IMR-90 (cell line): Measurements from ENCODE around the gene RNF130. TPM values are rescaled to one million over a fixed set of nuclear protein-coding genes. Genes with fewer than 3 reads are reported as not detected.

Experiments
- ATAC-seq: fragments of 200-7000 bp; cut with Tn5 transposase; 2 replicates; pipeline ENCODE4 v1.9.1; 2020; ENCODE audit warnings: low read depth, mild to moderate bottlenecking, moderate library complexity
- BruUV-seq: library from RNA; stranded (reverse); fragments of 400-500 nt; replicated peaks from 2 replicates; lab custom pipeline; 2021; lab: Mats Ljungman, UMichigan
- CTCF ChIA-PET: fragments of 300-600 bp; formaldehyde crosslinking; extraction: SDS; loops from one replicate; lab custom pipeline; 2021; ENCODE audit warnings: antibody characterized with exemption; lab: Yijun Ruan, JAX
- POLR2A ChIA-PET: fragments of 300-600 bp; sonication (Branson Sonifier 250); formaldehyde crosslinking; loops from one replicate; lab custom pipeline; 2022; ENCODE audit warnings: antibody characterized with exemption; ENCODE audit not compliant: unreplicated experiment; lab: Charles Lee
- DNase-seq: peaks from one replicate; pipeline ENCODE4 v3.0.0; 2013
- H2AFZ ChIP-seq: replicated peaks from 2 replicates; pipeline ENCODE3; 2013; ENCODE audit warnings: low read length, mild to moderate bottlenecking; ENCODE audit not compliant: poor library complexity
- H2AK5ac ChIP-seq: 2 replicates; pipeline ENCODE4 v1.6.1; 2013; ENCODE audit warnings: low read depth, low read length, inconsistent platforms
- H2AK9ac ChIP-seq: replicated peaks from 2 replicates; pipeline ENCODE3; 2013; ENCODE audit warnings: mild to moderate bottlenecking, low read depth, low read length, moderate library complexity; ENCODE audit not compliant: poor library complexity
- H2BK120ac ChIP-seq: 2 replicates; pipeline ENCODE4 v1.6.1; 2013; ENCODE audit warnings: low read depth, low read length, inconsistent platforms
- H2BK15ac ChIP-seq: 3 replicates; pipeline ENCODE4 v1.6.1; 2013; ENCODE audit warnings: low read depth, low read length, inconsistent platforms
- H2BK20ac ChIP-seq: 2 replicates; pipeline ENCODE4 v1.6.1; 2013; ENCODE audit warnings: low read depth, mild to moderate bottlenecking, inconsistent platforms, low read length, moderate library complexity
- H2BK5ac ChIP-seq: 2 replicates; pipeline ENCODE4 v1.6.1; 2013; ENCODE audit warnings: mild to moderate bottlenecking, low read depth, low read length, inconsistent platforms; ENCODE audit not compliant: poor library complexity, severe bottlenecking
- H3K14ac ChIP-seq: replicated peaks from 2 replicates; pipeline ENCODE4 v1.6.1; 2013; ENCODE audit warnings: low read depth, low read length, inconsistent platforms
- H3K18ac ChIP-seq: 2 replicates; pipeline ENCODE4 v1.6.1; 2013; ENCODE audit warnings: low read depth, low read length, control low read depth
- H3K23ac ChIP-seq: 2 replicates; pipeline ENCODE4 v1.6.1; 2013; ENCODE audit warnings: low read depth, low read length, inconsistent platforms
- H3K27ac ChIP-seq: 2 replicates; pipeline ENCODE4 v1.5.1; 2013; ENCODE audit warnings: mild to moderate bottlenecking, control low read depth, low read length; ENCODE audit not compliant: insufficient read depth
- H3K27me3 ChIP-seq: 2 replicates; pipeline ENCODE4 v1.6.1; 2013; ENCODE audit warnings: low read length; ENCODE audit not compliant: control insufficient read depth, insufficient read depth
- H3K36me3 ChIP-seq: 2 replicates; pipeline ENCODE4 v1.6.1; 2013; ENCODE audit warnings: low read length, mixed read lengths; ENCODE audit not compliant: control insufficient read depth, insufficient read depth
- H3K4ac ChIP-seq: 2 replicates; pipeline ENCODE4 v1.6.1; 2013; ENCODE audit warnings: low read depth, low read length, inconsistent platforms
- H3K4me1 ChIP-seq: 2 replicates; pipeline ENCODE4 v1.6.1; 2013; ENCODE audit warnings: low read length, mixed read lengths; ENCODE audit not compliant: control insufficient read depth, insufficient read depth
- H3K4me2 ChIP-seq: 2 replicates; pipeline ENCODE4 v1.6.1; 2013; ENCODE audit warnings: low read depth, mild to moderate bottlenecking, control low read depth, low read length, moderate library complexity
- H3K4me3 ChIP-seq: 2 replicates; pipeline ENCODE4 v1.5.1; 2013; ENCODE audit warnings: low read depth, mild to moderate bottlenecking, control low read depth, low read length, moderate library complexity; ENCODE audit not compliant: insufficient read depth
- H3K56ac ChIP-seq: 2 replicates; pipeline ENCODE4 v1.6.1; 2013; ENCODE audit warnings: low read length, inconsistent platforms; ENCODE audit not compliant: insufficient read depth; ENCODE audit errors: extremely low read depth
- H3K79me1 ChIP-seq, 2 experiments: 2 replicates each; pipeline ENCODE4 v1.6.1; 2013; ENCODE audit warnings: low read length in 2 of 2, inconsistent platforms in 1 of 2, low read depth in 1 of 2
- H3K9ac ChIP-seq: 2 replicates; pipeline ENCODE4 v1.6.1; 2013; ENCODE audit warnings: low read depth, low read length, control low read depth
- H3K9me1 ChIP-seq: 2 replicates; pipeline ENCODE4 v1.6.1; 2013; ENCODE audit warnings: low read length, inconsistent platforms; ENCODE audit not compliant: insufficient read depth
- H3K9me3 ChIP-seq: 2 replicates; pipeline ENCODE4 v1.6.1; 2013; ENCODE audit warnings: low read length; ENCODE audit not compliant: control insufficient read depth, insufficient read depth
- H4K20me1 ChIP-seq: 2 replicates; pipeline ENCODE4 v1.6.1; 2013; ENCODE audit warnings: low read length, inconsistent platforms; ENCODE audit not compliant: insufficient read depth
- H4K5ac ChIP-seq: 2 replicates; pipeline ENCODE4 v1.6.1; 2013; ENCODE audit warnings: mild to moderate bottlenecking, low read depth, low read length, control low read depth
- H4K8ac ChIP-seq, 2 experiments: 2 replicates each; pipeline ENCODE4 v1.6.1; 2013; ENCODE audit warnings: low read depth in 2 of 2, low read length in 2 of 2, control low read depth in 1 of 2, inconsistent platforms in 1 of 2
- H4K91ac ChIP-seq: 2 replicates; pipeline ENCODE4 v1.6.1; 2013; ENCODE audit warnings: low read depth, low read length, inconsistent platforms; ENCODE audit not compliant: insufficient read depth
- BHLHE40 ChIP-seq: fragments of 150-350 bp; IDR thresholded peaks from 2 replicates; pipeline ENCODE4 v1.6.1; 2016; ENCODE audit warnings: mild to moderate bottlenecking, low read depth, low read length
- CEBPB ChIP-seq: IDR thresholded peaks from 2 replicates; pipeline ENCODE4 v1.6.1; 2012; ENCODE audit warnings: low read depth, low read length, improper control_type of control experiment
- CHD1 ChIP-seq: IDR thresholded peaks from 2 replicates; pipeline ENCODE4 v1.6.1; 2012; ENCODE audit warnings: low read depth, low read length, improper control_type of control experiment
- CTCF ChIP-seq: conservative IDR thresholded peaks from 2 replicates; pipeline ENCODE4 v1.5.1; 2012; ENCODE audit warnings: mild to moderate bottlenecking, low read depth, low read length, improper control_type of control experiment
- FOS ChIP-seq: fragments of 150-350 bp; IDR thresholded peaks from 2 replicates; pipeline ENCODE4 v1.6.1; 2016; ENCODE audit warnings: low read depth, low read length
- MAFK ChIP-seq: IDR thresholded peaks from 2 replicates; pipeline ENCODE4 v1.6.1; 2012; ENCODE audit warnings: low read depth, low read length, improper control_type of control experiment
- MAZ ChIP-seq: IDR thresholded peaks from 2 replicates; pipeline ENCODE4 v1.6.1; 2012; ENCODE audit warnings: low read depth, mild to moderate bottlenecking, low read length, improper control_type of control experiment, moderate library complexity, borderline replicate concordance
- MXI1 ChIP-seq: IDR thresholded peaks from 2 replicates; pipeline ENCODE4 v1.6.1; 2012; ENCODE audit warnings: low read depth, mild to moderate bottlenecking, low read length, moderate library complexity, borderline replicate concordance
- NFE2L2 ChIP-seq: fragments of 150-350 bp; IDR thresholded peaks from 2 replicates; pipeline ENCODE4 v1.6.1; 2016; ENCODE audit warnings: low read depth, mild to moderate bottlenecking, low read length
- POLR2A ChIP-seq: IDR thresholded peaks from 2 replicates; pipeline ENCODE4 v1.6.1; 2012; ENCODE audit warnings: mild to moderate bottlenecking, low read depth, low read length
- RAD21 ChIP-seq: IDR thresholded peaks from 2 replicates; pipeline ENCODE4 v1.6.1; 2012; ENCODE audit warnings: low read length, improper control_type of control experiment
- RCOR1 ChIP-seq: IDR thresholded peaks from 2 replicates; pipeline ENCODE4 v1.6.1; 2012; ENCODE audit warnings: mild to moderate bottlenecking, low read length, improper control_type of control experiment; ENCODE audit not compliant: insufficient replicate concordance
- RFX5 ChIP-seq: IDR thresholded peaks from 2 replicates; pipeline ENCODE4 v1.8.0; 2012; ENCODE audit warnings: low read depth, mild to moderate bottlenecking, low read length, moderate library complexity
- SMC3 ChIP-seq: fragments of 150-350 bp; IDR thresholded peaks from 2 replicates; pipeline ENCODE4 v1.6.1; 2016; ENCODE audit warnings: low read depth, mild to moderate bottlenecking, antibody characterized with exemption, low read length, moderate library complexity
- USF2 ChIP-seq: fragments of 150-350 bp; IDR thresholded peaks from 2 replicates; pipeline ENCODE4 v1.6.1; 2017; ENCODE audit warnings: mild to moderate bottlenecking, antibody characterized with exemption, low read length, low read depth
- WGBS, 2 experiments: methylation state at CpG; one replicate each; pipeline versions ENCODE4 v1.1.5 to v1.1.7; 2013; ENCODE audit warnings: missing lambda C conversion rate in 2 of 2; ENCODE audit not compliant: insufficient read length in 1 of 2; ENCODE audit errors: extremely low coverage in 2 of 2; 5-methylcytosine and 5-hydroxymethylcytosine counted together
- dilution Hi-C: fragments of 300-500 bp; cut with HindIII; formaldehyde crosslinking; loops from one replicate; pipeline ENCODE4 v1.14.3; 2018; ENCODE audit warnings: low sequenced_read_pairs; ENCODE audit not compliant: unreplicated experiment
- in situ Hi-C: fragments of 300-500 bp; cut with MboI; formaldehyde crosslinking; loops from 3 replicates; pipeline ENCODE4 v1.14.3; 2019; ENCODE audit warnings: low sequenced_read_pairs, inconsistent platforms, mixed read lengths
- intact Hi-C: fragments of 100-400 bp; cut with micrococcal nuclease; formaldehyde crosslinking; loops from 2 replicates; pipeline ENCODE4 v1.10.0; 2022
- polyA plus RNA-seq, 3 experiments: library from polyadenylated mRNA; depleted of rRNA; stranded (reverse); fragments of >200 nt; gene quantifications; 2 replicates each; pipeline ENCODE4 v1.2.3, GENCODE V29; 2012; ENCODE audit warnings: low replicate concordance in 1 of 3
- total RNA-seq: library from RNA; depleted of rRNA; stranded (reverse); fragments of >200 nt; gene quantifications from 2 replicates; pipeline ENCODE4 v1.2.3, GENCODE V29; 2012
- TF ChIP-seq, protein P1 (sequence below): fragments of 150-350 bp; IDR thresholded peaks from 2 replicates; pipeline ENCODE4 v1.6.1; 2016; ENCODE audit warnings: low read depth, mild to moderate bottlenecking, low read length, moderate library complexity, borderline replicate concordance

RNF130 gene
- total and polyA plus RNA-seq, 2 of the 4 experiments (the other 2 are of a cell fraction), result 12.9 to 21.7 TPM

DNA sequence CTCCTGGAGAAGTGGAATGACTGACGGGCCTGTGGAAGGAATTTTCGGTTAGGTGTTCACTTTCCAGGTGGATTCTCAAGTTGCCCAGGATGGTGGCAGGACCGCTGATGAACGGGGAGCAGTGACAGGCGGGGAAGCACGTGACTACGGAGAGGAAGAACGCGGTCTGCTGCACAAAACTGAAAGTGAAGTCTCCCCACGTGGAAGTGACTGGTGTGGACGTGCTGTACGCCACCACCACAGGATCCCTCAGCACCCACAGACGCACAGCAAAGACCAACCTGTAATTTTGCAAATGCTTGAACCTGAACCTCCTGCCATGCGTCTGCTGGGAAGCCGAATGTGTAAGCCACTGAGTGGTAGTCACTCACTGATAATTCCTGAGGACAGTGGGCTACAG is 51.4 kb downstream of the RNF130 start:
- Histone ChIP-seq H3K23ac (no peak overlapping the region), H3K9me1 (no peaks in the 10 kb centered on the region), H3K27ac (no peak overlapping the region), H2AK9ac (no peak overlapping the region), H3K18ac (no peak overlapping the region), H2BK15ac (no peak overlapping the region), H4K20me1 (no peaks in the 10 kb centered on the region), H3K9me3 (no peaks in the 10 kb centered on the region), H3K4ac (no peak overlapping the region), H3K56ac (no peak overlapping the region), H2BK120ac (no peak overlapping the region), H3K4me2 (no peak overlapping the region), H2AK5ac (no peak overlapping the region), H4K8ac (no peak overlapping the region), H2BK5ac (no peak overlapping the region), H3K4me1 (no peaks in the 10 kb centered on the region), H4K5ac (no peak overlapping the region), H2BK20ac (no peak overlapping the region), H3K9ac (no peak overlapping the region), H3K79me1 (peaks cover 0 to 4% of the 10 kb centered on the region in 2 experiments; a peak in 1 of 4 replicates), H3K27me3 (no peaks in the 10 kb centered on the region), H3K4me3 (no peak overlapping the region), H3K14ac (no peak overlapping the region), H4K91ac (no peak overlapping the region), H2AFZ (no peak overlapping the region), H3K36me3 (peaks cover 10% of the 10 kb centered on the region)
- dilution Hi-C loops (no loop called here), intact Hi-C loops (no loop called here), in situ Hi-C loops (no loop called here)
- no TSS peak for BruUV-seq
- ChIA-PET CTCF (no interaction called here), POLR2A (no interaction called here)
- WGBS, 2 experiments, result 98% methylated on average over 10 of the region's 15 CpGs; no CpG with 5 or more reads in 1 of the 2 experiments
- DNase-seq, result no peak
- ATAC-seq, result no peak
- no peak for TF ChIP-seq MAZ
- TF ChIP-seq BHLHE40, result no peak
- TF ChIP-seq RFX5, result no peak
- TF ChIP-seq RCOR1, result no peak
- no peak for TF ChIP-seq MXI1
- TF ChIP-seq, protein P1, sequence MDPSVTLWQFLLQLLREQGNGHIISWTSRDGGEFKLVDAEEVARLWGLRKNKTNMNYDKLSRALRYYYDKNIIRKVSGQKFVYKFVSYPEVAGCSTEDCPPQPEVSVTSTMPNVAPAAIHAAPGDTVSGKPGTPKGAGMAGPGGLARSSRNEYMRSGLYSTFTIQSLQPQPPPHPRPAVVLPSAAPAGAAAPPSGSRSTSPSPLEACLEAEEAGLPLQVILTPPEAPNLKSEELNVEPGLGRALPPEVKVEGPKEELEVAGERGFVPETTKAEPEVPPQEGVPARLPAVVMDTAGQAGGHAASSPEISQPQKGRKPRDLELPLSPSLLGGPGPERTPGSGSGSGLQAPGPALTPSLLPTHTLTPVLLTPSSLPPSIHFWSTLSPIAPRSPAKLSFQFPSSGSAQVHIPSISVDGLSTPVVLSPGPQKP, result no peak
- TF ChIP-seq POLR2A, result no peak
- no peak for TF ChIP-seq USF2
- TF ChIP-seq FOS, result no peak
- TF ChIP-seq CHD1, result no peak
- TF ChIP-seq SMC3, result no peak
- no peak for TF ChIP-seq NFE2L2
- no peak for TF ChIP-seq CEBPB
- no peak for TF ChIP-seq RAD21
- no peak for TF ChIP-seq MAFK
- TF ChIP-seq CTCF, result no peak
